GM21515 (cell line): ENCODE measurements around the gene TRIP12.
"Not testable (repeated sequence)": the region's sequence is repeated elsewhere in the genome, so short reads cannot be mapped to it uniquely, and the experiment has no call there.

ENCODE experiments used
- ATAC-seq: cut with Tn5 transposase; IDR thresholded peaks from one replicate; pipeline ENCODE4 v1.9.1; 2021; ENCODE audit not compliant: unreplicated experiment

The TRIP12 gene

DNA sequence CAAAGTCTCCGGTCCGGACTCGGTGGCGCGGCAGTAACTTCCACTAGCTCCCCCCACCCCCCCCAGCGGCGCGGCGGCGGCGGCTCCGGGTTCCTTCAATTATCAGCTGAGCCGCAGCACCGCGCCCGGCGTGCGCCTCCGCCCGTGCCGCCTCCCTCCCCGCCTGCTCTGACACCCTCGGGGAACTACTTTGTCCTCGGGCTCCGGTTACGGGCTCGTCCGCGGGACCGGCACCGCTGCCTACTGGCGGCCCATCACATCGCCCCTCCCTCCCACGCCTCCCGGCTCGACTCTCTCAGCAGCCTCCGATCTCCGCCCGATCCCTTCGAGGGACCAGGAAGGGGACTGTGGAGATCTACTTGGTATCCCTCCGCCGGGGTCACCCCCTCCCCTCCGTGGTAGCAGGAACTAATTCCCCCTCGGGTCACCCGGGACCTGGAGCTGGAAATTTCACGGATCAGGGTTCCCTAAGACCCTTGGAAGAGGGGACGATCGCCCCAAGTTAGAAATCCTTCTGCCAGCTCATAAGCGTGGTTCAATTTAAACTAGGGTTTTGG is at the start of gene TRIP12:
Gene TRIP12 (minus strand): TSS at position 118 of the 557 bp plus-strand sequence. CDS start 41,930 bp downstream, outside the sequence.
- peak; percentile 67 for ATAC-seq

DNA sequence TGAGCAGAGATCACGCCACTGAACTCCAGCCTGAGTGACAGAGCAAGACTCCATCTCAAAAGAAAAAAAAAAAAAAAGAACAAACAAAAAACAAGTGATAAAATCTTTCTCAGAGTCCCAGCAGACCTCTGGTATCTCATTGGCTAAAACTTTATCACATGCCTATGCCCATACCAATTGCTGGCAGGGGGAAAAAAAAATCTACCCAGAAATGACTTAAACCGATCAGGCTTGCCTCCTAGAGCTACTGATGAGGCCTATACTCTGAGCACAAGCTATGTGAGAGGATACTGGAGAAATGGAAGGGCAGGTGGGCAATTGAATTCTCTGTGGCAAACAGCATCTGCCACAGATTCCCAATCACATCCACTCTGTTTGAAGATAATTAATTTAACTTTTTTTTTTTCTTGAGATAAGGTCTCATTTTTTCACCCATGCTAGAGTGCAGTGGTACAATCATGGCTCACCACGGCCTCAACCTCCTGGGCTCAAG is 49.5 kb upstream of the TRIP12 start:
- ATAC-seq, result no peak

DNA sequence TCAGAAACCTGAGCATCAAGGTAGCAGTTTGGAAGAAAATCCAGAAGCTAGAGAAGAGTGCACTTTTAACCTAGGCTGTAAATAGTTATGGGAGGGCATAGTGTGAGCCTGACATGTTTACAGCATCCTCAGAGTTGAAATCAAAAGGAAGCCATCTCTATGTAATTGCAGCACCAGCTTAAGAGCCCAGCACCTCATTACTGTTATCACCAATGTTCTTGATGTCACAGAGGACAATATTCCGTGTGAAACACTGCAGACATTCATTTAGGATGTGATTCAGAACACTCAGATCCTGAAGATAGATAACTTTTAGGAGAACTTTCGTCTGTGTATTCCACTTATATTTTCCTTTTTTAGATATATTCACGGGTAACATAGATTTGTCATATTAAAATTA is 48.6 kb upstream of the TRIP12 start:
- ATAC-seq, result no peak

DNA sequence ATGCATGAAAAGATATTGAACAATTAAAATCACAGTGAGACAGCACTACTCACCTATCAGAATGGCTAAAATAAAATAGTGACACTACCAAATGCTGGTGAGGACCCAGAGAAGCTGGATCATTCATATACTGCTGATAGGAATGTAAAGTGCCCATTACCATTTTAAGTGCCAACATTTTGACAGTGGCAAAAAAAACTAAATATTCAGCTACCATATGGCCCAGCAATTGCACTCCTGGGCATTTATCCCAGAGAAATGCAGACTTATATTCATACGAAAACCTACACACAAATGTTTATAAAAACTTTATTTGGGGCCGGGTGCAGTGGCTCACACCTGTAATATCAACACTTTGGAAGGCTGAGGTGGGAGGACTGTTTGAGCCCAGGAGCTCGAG is 48.1 kb upstream of the TRIP12 start:
- no peak for ATAC-seq

DNA sequence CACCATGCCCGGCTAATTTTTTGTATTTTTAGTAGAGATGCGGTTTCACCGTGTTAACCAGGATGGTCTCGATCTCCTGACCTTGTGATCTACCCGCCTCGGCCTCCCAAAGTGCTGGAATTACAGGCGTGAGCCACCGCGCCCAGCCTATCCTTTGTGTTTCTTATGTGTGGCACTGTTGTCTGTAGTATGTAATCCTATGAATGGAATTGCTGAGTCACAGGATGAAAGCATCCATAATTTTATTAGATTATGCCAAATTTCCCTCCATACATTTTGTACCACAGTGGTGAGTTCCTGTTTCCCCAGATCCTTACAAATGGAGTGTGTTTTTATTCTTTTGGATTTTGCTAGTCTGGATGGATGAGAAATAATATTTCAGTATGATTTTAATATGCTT is 41.8 kb upstream of the TRIP12 start:
- not testable (repeated sequence) for ATAC-seq

DNA sequence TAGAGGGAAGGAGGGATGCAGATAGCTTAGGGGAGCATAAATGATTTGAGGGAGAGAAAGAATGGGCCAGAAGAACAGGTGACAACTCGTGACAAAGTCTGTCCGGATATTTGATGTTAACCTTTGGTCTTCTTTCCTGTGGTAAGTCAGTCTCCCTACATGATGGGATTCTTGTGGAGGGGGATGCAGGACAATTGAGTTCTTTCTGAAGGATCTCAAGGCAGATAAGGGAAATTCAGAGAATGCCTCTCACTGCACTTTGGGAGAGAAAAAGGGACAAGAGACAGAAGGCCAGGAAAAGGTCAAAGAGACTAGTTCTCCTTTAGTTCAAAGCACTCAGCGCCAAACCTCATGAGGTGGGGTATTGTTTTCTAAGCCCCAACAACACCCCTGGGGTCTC is 34.7 kb upstream of the TRIP12 start:
- ATAC-seq, result no peak

DNA sequence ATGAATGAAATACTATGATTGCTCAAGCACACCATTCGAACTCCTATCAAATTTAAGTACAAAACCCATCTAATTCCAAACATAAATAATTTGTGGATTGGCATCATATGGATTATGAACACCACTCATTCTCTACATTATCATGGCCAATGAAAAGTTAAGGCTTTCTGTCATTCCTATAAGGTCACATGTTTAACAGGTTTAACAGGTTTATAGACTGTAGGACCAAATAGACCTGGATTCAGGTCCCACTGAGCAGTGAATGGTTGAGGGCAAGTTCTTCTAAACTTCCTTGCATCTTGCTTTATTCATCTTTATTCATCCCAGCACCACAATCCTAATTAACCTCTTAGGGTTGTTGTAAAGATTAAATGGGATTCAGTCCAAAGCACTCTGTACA is 33.9 kb upstream of the TRIP12 start:
- ATAC-seq, result no peak

DNA sequence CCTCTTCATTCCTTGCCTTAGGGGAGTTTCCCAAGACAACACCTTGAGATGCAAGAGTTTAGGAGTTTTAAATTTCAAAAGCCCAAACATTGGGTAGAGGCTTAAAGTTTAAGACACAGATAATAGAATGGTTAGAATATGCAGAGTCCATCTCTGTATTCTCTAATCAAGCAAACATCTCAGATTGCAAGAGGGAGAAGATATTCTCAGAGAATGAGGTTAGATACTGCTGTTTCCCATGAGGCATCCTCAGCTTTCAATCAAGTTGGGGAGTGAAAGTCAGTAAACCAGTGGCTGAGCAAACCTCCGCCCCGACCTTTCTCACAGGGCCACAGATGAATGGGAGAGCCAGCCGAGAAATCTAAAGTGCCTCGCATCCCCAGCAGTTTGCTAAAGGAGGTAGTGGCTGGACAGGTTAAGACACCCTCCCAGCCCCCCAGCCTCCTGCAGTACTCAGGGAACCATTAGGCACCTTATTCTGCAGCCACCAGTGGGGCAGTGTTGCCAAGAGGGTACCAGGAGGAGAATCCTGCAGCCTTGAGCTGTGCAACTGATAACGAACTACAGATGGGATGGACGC is 30.5 kb upstream of the TRIP12 start:
- ATAC-seq, result no peak

DNA sequence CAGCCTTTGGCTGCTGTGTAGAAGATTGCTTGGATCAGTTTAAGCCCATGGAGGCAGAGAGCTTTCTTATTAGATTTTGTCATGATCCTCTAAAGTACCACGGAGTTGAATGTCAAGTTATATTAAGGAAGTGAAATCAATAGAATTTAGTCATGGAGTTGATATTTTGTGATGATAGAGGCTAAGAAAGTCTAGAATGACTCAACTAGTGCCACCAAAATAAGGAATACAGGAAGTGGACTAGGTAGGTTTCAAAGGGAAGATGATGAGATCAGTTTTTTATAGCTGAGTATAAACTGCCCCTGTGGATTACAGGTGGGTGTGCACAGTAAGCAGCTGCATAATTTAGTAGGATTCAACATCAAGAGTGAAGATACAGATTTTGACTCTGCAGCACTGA is 25.7 kb upstream of the TRIP12 start:
- ATAC-seq, result no peak

DNA sequence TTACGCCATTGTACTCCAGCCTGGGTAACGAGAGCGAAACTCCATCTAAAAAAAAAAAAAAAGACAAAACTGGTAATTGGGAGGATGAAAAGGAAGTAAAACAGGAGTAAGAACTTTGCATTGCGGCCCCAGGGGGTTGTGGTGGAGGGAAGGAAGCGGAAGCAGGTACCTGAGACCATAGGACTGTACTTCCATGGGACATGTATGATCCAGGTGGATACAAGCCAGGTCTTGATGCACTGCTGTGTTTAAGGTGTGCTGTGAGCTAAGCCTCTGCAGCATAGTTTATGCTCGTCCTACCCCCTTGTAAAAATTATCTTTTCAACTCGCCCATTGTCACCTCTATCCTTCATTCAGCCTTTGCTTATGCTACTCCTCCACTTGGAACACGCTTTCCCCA is 24.2 kb upstream of the TRIP12 start:
- no peak for ATAC-seq

DNA sequence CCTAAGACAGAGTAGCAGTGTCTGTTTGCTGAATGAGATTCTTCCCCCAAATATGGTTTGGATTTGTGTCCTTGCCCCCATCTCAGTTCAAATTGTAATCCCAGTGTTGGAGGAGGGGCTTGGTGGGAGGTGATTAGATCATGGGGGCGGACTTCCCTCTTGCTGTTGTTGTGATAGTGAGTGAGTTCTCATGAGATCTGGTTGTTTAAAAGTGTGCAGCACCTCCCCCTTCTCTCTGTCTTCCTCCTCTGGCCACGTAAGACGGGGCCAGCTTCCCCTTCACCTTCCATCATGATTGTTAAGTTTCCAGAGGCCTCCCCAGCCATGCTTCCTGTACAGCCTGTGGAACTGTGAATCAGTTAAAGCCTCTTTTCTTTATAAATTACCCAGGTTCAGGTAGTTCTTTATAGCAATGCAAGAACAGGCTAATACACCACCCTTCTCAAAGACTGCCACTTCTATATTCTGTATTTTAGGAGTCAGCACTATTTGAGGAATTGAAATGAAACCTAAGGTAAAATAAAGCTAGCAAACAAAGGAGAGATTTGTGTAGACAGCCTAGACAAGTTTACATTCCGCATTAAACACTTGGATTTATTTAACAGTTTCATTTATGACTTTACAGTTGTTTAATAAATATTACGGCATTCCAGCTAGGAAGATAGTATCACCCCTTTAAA is 22.1 kb upstream of the TRIP12 start:
- ATAC-seq, result no peak

DNA sequence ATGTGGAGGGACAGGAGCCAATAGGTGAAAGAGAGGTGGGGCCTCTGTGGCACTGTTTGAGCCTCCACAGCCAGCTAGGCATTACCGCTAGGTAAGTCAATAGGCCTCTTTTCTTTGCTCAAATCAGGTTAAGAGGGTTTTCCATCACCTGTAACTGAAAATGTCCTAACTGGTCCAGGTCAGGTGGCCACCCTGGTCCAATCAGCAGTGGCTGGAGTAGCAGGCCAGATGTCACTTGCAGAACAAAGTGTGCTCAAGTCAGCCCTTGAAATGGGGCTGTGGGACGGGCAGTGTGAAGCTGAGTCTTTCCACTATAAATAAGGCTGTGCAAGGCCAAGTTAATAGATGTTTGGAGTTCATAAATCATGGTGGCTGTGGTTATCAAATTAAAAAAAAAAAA is 21.4 kb upstream of the TRIP12 start:
- no peak for ATAC-seq

DNA sequence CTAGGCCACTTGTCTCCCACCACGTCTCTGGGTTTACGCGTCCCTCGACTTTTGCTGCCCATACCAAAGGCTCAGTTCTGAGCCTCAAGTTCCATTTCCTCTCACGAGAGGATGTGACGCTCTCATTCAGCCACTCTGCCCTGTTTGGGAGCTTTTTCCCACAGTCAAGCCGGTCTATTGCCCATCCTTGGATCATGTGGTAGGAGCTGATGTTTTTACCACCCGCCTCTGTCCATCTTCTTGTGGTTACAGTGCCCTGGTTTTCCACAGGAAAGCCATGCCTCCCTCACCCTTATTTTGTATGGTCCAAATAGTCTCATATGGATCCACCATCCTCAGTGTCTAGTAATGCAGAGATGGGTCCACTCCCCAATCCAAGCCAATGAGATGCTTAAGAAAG is 20.9 kb upstream of the TRIP12 start:
- ATAC-seq, result no peak

DNA sequence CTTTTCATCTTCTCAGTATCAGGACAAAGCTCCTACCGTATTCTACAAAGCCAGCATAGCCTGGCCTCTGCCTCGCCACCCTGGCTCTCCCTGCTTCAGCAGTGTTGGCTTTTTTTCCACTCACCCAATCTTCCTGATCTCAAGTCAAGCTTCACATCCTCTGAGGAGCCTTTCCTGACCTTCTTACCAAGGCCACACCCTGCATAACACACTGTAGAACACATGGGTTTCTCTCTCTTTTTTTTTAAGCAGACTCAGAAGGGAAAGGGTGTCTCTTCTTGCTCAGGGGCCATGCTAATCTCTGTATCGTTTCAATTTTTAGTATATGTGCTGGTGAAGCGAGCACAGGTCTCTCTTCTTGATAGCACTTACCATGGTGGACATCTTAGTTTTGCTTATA is 15.7 kb upstream of the TRIP12 start:
- ATAC-seq, result no peak

DNA sequence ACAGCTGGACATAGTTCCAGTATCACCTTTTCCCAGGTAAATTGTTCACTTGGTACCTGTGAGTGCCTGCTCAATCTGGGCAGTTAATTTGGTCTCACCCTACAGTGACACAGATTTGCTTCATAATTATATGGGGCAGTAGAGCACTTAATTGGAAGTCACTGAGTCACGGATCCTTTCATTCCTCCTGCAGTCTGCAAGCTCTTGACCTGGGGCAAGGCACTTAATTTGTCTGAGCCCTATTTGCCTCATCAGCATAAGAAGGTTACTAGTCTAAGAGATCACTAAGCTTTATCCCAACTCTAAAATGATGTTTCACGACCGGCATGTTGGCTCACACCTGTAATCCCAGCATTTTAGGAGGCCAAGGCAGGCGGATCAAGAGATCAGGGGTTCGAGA is 9.4 kb upstream of the TRIP12 start:
- ATAC-seq, result no peak

DNA sequence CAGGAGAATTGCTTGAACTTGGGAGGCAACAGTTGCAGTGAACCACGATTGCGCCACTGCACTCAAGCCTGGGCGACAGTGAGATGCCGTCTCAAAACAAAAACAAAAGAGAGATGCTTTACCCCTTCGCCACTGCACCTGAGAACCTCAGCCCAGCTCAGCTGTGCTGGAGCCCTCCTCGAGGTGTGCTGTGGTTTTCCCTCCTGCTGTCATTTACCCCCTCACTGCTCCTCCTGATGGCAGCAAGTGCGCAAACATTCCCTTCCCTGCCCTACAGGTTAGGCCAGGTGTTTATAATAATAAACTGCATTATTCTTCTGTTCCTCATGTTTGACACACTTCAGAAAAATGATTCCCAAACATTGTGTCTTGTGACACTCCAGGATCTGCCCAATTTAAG is 8.8 kb upstream of the TRIP12 start:
- ATAC-seq, result no peak

DNA sequence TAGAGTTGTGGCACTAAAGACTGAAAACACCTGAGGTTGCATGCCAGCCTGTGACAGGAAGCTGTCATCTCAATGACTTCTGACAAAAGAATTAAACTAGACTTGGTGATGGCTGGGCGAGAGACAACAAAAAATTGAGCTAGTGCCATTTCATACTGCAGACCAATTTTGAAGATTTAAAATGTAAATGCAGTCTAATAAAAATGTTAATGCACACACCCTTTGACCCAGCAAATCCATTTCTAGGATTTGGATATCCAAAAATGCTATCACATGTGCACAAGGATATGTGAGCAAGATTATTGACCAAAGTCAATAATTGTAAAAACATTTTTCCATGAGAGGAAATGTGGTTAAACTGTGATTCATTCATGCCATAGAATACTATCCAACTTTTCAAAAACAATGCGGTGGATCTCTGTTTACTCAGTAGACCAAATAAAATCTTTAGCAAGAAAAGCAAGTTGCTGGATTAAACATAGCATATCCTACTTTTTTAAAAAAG is 6.1 kb upstream of the TRIP12 start:
- no peak for ATAC-seq

DNA sequence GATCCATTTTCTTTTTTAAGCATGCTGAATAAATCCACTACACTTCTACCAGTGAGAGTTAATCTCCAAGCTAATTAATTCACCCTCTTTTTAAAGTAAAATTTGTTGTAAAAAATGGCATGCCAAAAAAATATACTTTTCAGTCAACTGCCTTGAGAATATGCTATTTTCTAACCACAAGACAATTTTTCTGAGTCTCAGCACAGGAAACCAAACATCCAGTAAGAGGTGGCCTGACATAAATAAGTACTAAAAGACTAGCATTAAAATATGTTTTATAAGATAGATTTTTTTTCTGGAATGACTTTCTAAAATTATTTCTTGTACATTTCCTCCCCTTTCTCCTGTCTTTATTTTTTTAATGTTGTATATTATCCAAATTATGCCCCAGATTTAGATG is 3.4 kb upstream of the TRIP12 start:
- ATAC-seq, result no peak

DNA sequence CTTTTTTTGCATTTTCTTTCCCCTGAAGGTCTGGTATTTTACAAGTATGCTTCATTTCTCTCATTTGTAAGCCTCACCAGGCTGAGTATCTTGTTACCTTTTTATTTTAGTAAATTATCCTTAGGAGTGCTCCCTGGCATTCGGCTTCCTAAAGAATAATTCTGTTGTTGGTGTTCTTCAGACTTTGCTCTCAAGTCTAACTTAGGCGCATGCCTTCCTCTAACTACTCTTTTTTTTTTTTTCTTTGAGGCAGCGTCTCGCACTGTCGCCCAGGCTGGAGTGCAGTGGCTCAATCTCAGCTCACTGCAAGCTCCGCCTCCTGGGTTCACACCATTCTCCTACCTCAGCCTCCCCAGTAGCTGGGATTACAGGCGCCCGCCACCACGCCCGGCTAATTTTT is 2.7 kb upstream of the TRIP12 start:
- not testable (repeated sequence) for ATAC-seq

DNA sequence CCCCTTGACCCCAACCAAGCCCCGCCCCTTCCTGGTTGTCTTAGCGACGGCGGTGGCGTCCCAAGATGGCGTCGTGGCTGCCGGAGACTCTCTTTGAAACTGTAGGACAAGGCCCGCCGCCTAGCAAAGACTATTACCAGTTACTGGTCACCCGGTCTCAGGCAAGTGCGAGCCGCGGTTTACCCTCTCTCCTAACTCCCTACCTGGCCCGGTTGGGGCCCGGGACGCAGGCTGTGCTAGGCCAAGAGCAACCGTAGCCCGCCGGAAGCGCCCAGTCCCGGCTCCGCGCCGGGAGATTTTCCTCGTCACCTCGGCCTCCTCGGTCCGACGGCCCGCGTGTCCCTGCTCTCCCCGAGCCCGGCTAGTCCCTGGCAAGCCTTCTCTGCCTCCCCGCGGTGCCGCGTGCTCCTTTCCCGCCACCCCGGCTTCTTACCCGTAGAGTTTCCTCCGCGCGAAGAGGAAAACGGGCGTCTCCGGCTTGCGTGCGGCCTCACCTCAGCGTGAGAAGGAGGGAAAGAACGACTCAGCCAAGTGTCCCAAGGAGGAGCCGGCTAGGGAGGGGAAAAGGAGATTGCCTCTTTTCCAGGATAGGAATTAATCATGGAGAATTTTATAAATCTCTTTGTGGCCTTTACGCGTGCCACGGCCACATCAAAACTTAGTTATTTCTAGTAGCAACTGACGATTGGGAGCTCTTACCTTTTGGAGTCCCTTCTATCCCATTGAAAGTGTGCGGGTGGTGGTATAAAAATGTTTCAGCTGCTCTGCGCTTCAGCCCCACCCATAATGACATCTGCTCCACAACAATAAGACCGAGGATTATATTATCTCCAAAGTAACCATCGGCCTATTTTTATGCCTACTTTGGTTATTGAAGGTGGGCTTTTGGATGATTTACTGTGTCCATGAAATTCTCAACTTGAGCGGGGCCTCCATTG is 909 bp upstream of the TRIP12 start, which contains the start of gene FBXO36:
Gene FBXO36 (plus strand): TSS at position 55 of the 938 bp plus-strand sequence. CDS start 11 bp downstream, at position 66.
- ATAC-seq, result peak; percentile 67
